OCI-LY3 (cell line): Measurements from ENCODE around the gene RBM44.
"Not testable (repeated sequence)": the region's sequence is repeated elsewhere in the genome, so short reads cannot be mapped to it uniquely, and the experiment has no call there.

ENCODE experiments used
- H2AFZ ChIP-seq: fragments of 200-600, 300-600 bp; shearing (Covaris generic); 2 replicates; pipeline ENCODE4 v1.6.0; 2014; ENCODE audit warnings: antibody characterized with exemption, low read depth, low read length
- H3K27ac ChIP-seq: fragments of 200-600, 300-600 bp; sonication (generic); 2 replicates; pipeline ENCODE4 v1.5.1; 2014; ENCODE audit warnings: mild to moderate bottlenecking, low read length, moderate library complexity, mixed read lengths
- H3K27me3 ChIP-seq: fragments of 200-600, 300-600 bp; sonication (generic); 2 replicates; pipeline ENCODE4 v1.6.1; 2014; ENCODE audit warnings: low read depth, low read length, mixed read lengths
- H3K36me3 ChIP-seq: fragments of 200-600, 300-600 bp; sonication (generic); replicated peaks from 2 replicates; pipeline ENCODE3; 2014; ENCODE audit warnings: low read depth, low read length, mixed read lengths
- H3K4me1 ChIP-seq: fragments of 300-600, 200-600 bp; sonication (generic); 2 replicates; pipeline ENCODE4 v1.6.1; 2014; ENCODE audit warnings: low read length, mixed read lengths
- H3K4me2 ChIP-seq: fragments of 200-600, 300-600 bp; sonication (generic); 2 replicates; pipeline ENCODE4 v1.6.1; 2014; ENCODE audit warnings: low read length, mixed read lengths
- H3K4me3 ChIP-seq: fragments of 300-600, 200-600 bp; sonication (generic); 2 replicates; pipeline ENCODE4 v1.5.1; 2014; ENCODE audit warnings: antibody characterized with exemption, mild to moderate bottlenecking, low read length, moderate library complexity
- H3K79me2 ChIP-seq: fragments of 300-600, 200-600 bp; shearing (Covaris generic); 2 replicates; pipeline ENCODE4 v1.6.1; 2014; ENCODE audit warnings: mild to moderate bottlenecking, low read length, mixed read lengths
- H3K9ac ChIP-seq: fragments of 300-600, 200-600 bp; shearing (Covaris generic); 2 replicates; pipeline ENCODE4 v1.6.0; 2014; ENCODE audit warnings: mild to moderate bottlenecking, low read length, moderate library complexity
- H3K9me3 ChIP-seq: fragments of 200-600, 300-600 bp; shearing (Covaris generic); 2 replicates; pipeline ENCODE4 v1.6.1; 2014; ENCODE audit warnings: low read length, mixed read lengths; ENCODE audit not compliant: insufficient read depth
- H4K20me1 ChIP-seq: fragments of 200-600, 300-600 bp; sonication (generic); 2 replicates; pipeline ENCODE4 v1.6.1; 2016; ENCODE audit warnings: low read length, mixed read lengths; ENCODE audit not compliant: insufficient read depth
- CTCF ChIP-seq: fragments of 200-600, 300-600 bp; sonication (generic); IDR thresholded peaks from 2 replicates; pipeline ENCODE4 v1.5.1; 2014; ENCODE audit warnings: antibody characterized with exemption, low read length, low read depth
- EZH2phosphoT487 ChIP-seq: fragments of 200-600 bp; shearing (Covaris generic); IDR thresholded peaks from 2 replicates; pipeline ENCODE4 v1.6.1; 2018; ENCODE audit warnings: antibody characterized with exemption, mixed run types, low read depth

Gene RBM44

GRCh38 chr2:237773826-237774225, 24.8 kb upstream of the RBM44 start:
- no peaks in the 10 kb centered on the region for H4K20me1 ChIP-seq
- TF ChIP-seq CTCF (no peak), EZH2phosphoT487 (no peak)
- H3K27ac ChIP-seq = no peak overlapping the region
- H3K4me2 ChIP-seq = no peak overlapping the region
- H3K36me3 ChIP-seq = no peaks in the 10 kb centered on the region
- no peaks in the 10 kb centered on the region for H3K79me2 ChIP-seq
- H3K9me3 ChIP-seq = no peaks in the 10 kb centered on the region
- no peaks in the 10 kb centered on the region for H3K27me3 ChIP-seq
- H3K4me1 ChIP-seq = no peaks in the 10 kb centered on the region
- H3K9ac ChIP-seq = no peak overlapping the region
- H3K4me3 ChIP-seq = no peak overlapping the region
- H2AFZ ChIP-seq = no peak overlapping the region

GRCh38 chr2:237774811-237775553, 23.6 kb upstream of the RBM44 start:
- H3K4me3 ChIP-seq = no peak overlapping the region
- H2AFZ ChIP-seq = no peak overlapping the region
- no peaks in the 10 kb centered on the region for H3K4me1 ChIP-seq
- no peaks in the 10 kb centered on the region for H3K79me2 ChIP-seq
- no peak overlapping the region for H3K9ac ChIP-seq
- no peaks in the 10 kb centered on the region for H4K20me1 ChIP-seq
- TF ChIP-seq EZH2phosphoT487 (no peak), CTCF (peak; percentile 61)
- no peaks in the 10 kb centered on the region for H3K27me3 ChIP-seq
- H3K4me2 ChIP-seq = no peak overlapping the region
- H3K9me3 ChIP-seq = no peaks in the 10 kb centered on the region
- no peaks in the 10 kb centered on the region for H3K36me3 ChIP-seq
- no peak overlapping the region for H3K27ac ChIP-seq

DNA sequence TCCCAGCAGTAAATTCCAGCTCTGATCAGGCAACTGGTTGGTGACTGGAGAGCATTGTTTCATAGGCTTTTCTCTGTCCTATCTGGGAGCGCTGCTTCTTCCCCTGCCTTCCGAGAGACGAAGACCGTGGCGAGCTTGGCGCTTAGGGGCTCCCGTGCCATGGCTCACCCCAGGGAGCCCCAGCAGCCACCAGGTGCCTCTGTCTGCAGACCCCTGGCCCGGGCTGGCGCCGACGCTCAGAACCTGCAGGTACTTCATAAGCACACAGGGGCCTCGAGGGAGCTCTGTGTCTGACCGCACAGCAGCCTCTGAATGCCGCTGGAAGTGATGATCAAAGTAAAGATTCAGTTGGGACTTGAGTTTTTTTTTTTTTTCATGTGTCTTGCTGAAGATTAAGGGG, 19.1 kb upstream of the RBM44 start:
- H3K4me2 ChIP-seq = no peak overlapping the region

DNA sequence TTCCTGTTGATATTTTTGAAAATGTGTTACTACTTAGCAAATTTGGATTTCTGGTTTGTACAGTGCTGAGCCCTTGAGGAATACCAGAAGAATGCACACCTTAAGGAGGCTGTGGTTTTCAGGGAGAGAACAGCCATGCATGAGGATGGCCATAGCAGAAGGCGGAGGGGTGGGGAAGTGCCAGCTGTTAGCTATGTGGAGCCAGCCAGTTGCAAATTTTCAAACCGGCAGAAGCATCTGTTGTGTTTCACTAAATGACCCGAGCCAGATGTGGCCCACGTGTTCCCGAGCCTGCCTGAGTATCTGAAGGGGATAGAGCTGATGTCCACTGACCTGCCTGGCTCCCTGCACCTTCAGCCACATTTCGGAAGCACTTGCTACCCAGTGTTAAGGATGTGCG, 16.4 kb upstream of the RBM44 start:
- no peak for TF ChIP-seq EZH2phosphoT487
- TF ChIP-seq CTCF = no peak
- Histone ChIP-seq H3K9ac (no peak overlapping the region), H3K79me2 (no peaks in the 10 kb centered on the region), H3K4me2 (no peak overlapping the region), H3K4me1 (no peaks in the 10 kb centered on the region), H3K4me3 (no peak overlapping the region), H3K36me3 (no peaks in the 10 kb centered on the region), H4K20me1 (no peaks in the 10 kb centered on the region), H3K9me3 (no peaks in the 10 kb centered on the region), H3K27me3 (no peaks in the 10 kb centered on the region), H2AFZ (no peak overlapping the region), H3K27ac (no peak overlapping the region)

More for the DNA sequence above, 19.1 kb upstream of the RBM44 start:
- no peaks in the 10 kb centered on the region for H3K4me1 ChIP-seq
- H3K36me3 ChIP-seq = no peaks in the 10 kb centered on the region
- H2AFZ ChIP-seq = no peak overlapping the region
- H3K79me2 ChIP-seq = no peaks in the 10 kb centered on the region
- no peaks in the 10 kb centered on the region for H3K27me3 ChIP-seq
- no peaks in the 10 kb centered on the region for H3K9me3 ChIP-seq
- H3K4me3 ChIP-seq = no peak overlapping the region
- no peak overlapping the region for H3K27ac ChIP-seq
- TF ChIP-seq EZH2phosphoT487 (no peak), CTCF (no peak)
- no peaks in the 10 kb centered on the region for H4K20me1 ChIP-seq
- no peak overlapping the region for H3K9ac ChIP-seq

DNA sequence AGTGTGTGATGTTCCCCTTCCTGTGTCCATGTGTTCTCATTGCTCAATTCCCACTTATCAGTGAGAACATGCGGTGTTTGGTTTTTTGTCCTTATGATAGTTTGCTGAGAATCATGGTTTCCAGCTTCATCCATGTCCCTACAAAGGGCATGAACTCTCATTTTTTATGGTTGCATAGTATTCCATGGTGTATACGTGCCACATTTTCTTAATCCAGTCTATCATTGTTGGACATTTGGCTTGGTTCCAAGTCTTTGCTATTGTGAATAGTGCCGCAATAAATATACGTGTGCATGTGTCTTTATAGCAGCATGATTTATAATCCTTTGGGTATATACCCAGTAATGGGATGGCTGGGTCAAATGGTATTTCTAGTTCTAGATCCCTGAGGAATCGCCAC, 14.9 kb upstream of the RBM44 start:
- not testable (repeated sequence) for H3K4me1 ChIP-seq, H3K79me2 ChIP-seq, H3K27me3 ChIP-seq, H3K4me2 ChIP-seq, H3K27ac ChIP-seq, H2AFZ ChIP-seq, H3K4me3 ChIP-seq, H3K9ac ChIP-seq, H3K9me3 ChIP-seq, H4K20me1 ChIP-seq, H3K36me3 ChIP-seq
